Subcutaneous adipose tissue (tissue), 4 donors: ENCODE data around the gene PLA2G2E. TPM values are rescaled to one million over a fixed set of nuclear protein-coding genes. Genes with fewer than 3 reads are reported as not detected.

ENCODE experiments used
- CTCF ChIP-seq: fragments of 450-650 bp; IDR thresholded peaks from one replicate; pipeline ENCODE4 v1.5.1; 2016; ENCODE audit warnings: low read depth, mild to moderate bottlenecking, control low read depth, antibody characterized with exemption, moderate library complexity
- total RNA-seq, 4 donors: library from RNA; depleted of rRNA; stranded (reverse); fragments of >200 nt; gene quantifications; one replicate each; pipeline ENCODE4 v1.1.0, GENCODE V29; 2016

The PLA2G2E gene
- total RNA-seq, 4 donors from 2014 or later, result not detected

- no peak for TF ChIP-seq CTCF
Observed at GRCh38 chr1:19920132-19920710, 3.2 kb downstream of the PLA2G2E start.

- no peak for TF ChIP-seq CTCF
Observed at GRCh38 chr1:19918057-19918456, 5.4 kb downstream of the PLA2G2E start.

- no peak for TF ChIP-seq CTCF
Observed at GRCh38 chr1:19910650-19911049, 12.8 kb downstream of the PLA2G2E start.

- TF ChIP-seq CTCF, result no peak
Observed at GRCh38 chr1:19909971-19910370, 13.4 kb downstream of the PLA2G2E start.

- TF ChIP-seq CTCF, result no peak
Observed at GRCh38 chr1:19909392-19909791, 14.0 kb downstream of the PLA2G2E start.

DNA sequence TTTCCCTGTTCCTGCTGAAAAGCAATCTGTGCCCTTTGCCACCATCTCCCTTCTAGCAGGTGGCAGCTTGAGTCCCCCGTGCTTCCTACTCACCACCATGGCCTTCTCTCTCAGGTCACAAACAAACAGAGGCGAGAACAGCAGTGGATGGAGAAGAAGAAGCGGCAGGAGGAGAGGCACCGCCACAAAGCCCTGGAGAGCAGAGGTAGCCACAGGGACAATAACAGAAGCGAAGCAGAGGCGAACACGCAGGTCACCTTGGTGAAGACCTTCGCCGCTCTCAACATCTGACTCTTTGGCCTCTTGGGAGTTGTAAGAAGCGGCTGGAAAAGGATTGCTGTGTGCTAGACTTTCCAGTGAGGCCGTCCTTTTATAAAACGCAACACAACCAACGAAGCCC lies 16.0 kb downstream of the PLA2G2E start:
- TF ChIP-seq CTCF, result no peak

DNA sequence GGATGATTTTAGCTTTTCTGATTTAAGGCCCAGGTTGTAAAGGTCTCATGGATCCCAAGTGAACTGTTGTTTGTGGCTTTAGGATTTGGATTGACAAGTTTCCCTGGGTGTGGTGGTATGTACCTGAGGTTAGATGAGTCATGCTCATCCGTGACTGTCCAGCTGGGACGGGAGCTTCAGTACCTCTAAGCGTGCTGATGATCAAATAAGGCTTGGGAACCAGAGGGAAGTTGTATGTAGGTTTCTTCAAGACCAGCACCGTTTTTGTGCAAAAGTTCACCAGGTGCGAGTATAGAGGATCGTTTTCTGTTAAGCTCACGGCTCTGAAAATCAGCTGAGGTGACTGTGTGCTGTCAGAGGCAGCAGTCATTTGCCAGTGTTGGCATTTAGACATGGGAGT lies 19.8 kb downstream of the PLA2G2E start:
- no peak for TF ChIP-seq CTCF
